GM23338 (cell line): ENCODE data around the gene LAMB1. TPM values are rescaled to one million over a fixed set of nuclear protein-coding genes. Genes with fewer than 3 reads are reported as not detected.

Experiments used
- ATAC-seq: fragments of 200-7000 bp; cut with Tn5 transposase; 3 replicates; pipeline ENCODE4 v1.9.1; 2020
- DNase-seq: peaks from one replicate; pipeline ENCODE4 v3.0.0-alpha.2; 2015; ENCODE audit warnings: low spot score
- H2AFZ ChIP-seq: fragments of 200-600 bp; sonication (generic); 2 replicates; pipeline ENCODE4 v1.8.0; 2016; ENCODE audit warnings: antibody characterized with exemption, mild to moderate bottlenecking, moderate library complexity
- H3F3A ChIP-seq: fragments of 200-600 bp; sonication (generic); replicated peaks from 2 replicates; pipeline ENCODE4 v1.8.0; 2017; ENCODE audit warnings: antibody characterized with exemption, mixed run types, low read depth
- H3K27ac ChIP-seq: fragments of 200-600 bp; sonication (generic); 2 replicates; pipeline ENCODE4 v1.6.1; 2016; ENCODE audit warnings: low read depth
- H3K27me3 ChIP-seq: fragments of 200-600 bp; sonication (generic); 2 replicates; pipeline ENCODE4 v1.8.0; 2016; ENCODE audit warnings: mild to moderate bottlenecking, mixed run types, moderate library complexity; ENCODE audit not compliant: insufficient read depth
- H3K36me3 ChIP-seq: fragments of 200-600 bp; sonication (generic); 2 replicates; pipeline ENCODE4 v1.8.0; 2016; ENCODE audit warnings: mild to moderate bottlenecking; ENCODE audit not compliant: insufficient read depth
- H3K4me1 ChIP-seq: fragments of 200-600 bp; sonication (generic); 2 replicates; pipeline ENCODE4 v1.8.0; 2016; ENCODE audit warnings: mild to moderate bottlenecking, moderate library complexity; ENCODE audit not compliant: insufficient read depth
- H3K4me2 ChIP-seq: fragments of 200-600 bp; sonication (generic); 2 replicates; pipeline ENCODE4 v1.7.1; 2017; ENCODE audit warnings: mixed run types
- H3K4me3 ChIP-seq: fragments of 200-600 bp; sonication (generic); 2 replicates; pipeline ENCODE4 v1.6.1; 2016; ENCODE audit warnings: mixed run types
- H3K79me2 ChIP-seq: fragments of 200-600 bp; sonication (generic); replicated peaks from 2 replicates; pipeline ENCODE4 v1.8.0; 2017; ENCODE audit warnings: mild to moderate bottlenecking; ENCODE audit not compliant: insufficient read depth
- H3K9me2 ChIP-seq: fragments of 200-600 bp; sonication (generic); 2 replicates; pipeline ENCODE4 v1.8.0; 2017; ENCODE audit not compliant: insufficient read depth
- H4K20me1 ChIP-seq: fragments of 200-600 bp; sonication (generic); replicated peaks from 2 replicates; pipeline ENCODE4 v1.8.0; 2017; ENCODE audit warnings: mild to moderate bottlenecking; ENCODE audit not compliant: insufficient read depth
- H3K27ac Mint-ChIP-seq: 2 replicates; pipeline ENCODE4 v1.8.0; 2020; ENCODE audit warnings: inconsistent platforms, mild to moderate bottlenecking, moderate library complexity, mixed read lengths
- H3K27me3 Mint-ChIP-seq: 3 replicates; pipeline ENCODE4 v1.8.0; 2022; ENCODE audit warnings: low read depth, mild to moderate bottlenecking, moderate library complexity, mixed read lengths, inconsistent platforms; ENCODE audit not compliant: insufficient read depth, poor library complexity
- H3K36me3 Mint-ChIP-seq: 3 replicates; pipeline ENCODE4 v1.8.0; 2021; ENCODE audit warnings: low read depth, mild to moderate bottlenecking, inconsistent platforms, moderate library complexity, mixed read lengths
- H3K4me1 Mint-ChIP-seq: 3 replicates; pipeline ENCODE4 v1.8.0; 2020; ENCODE audit warnings: mild to moderate bottlenecking, inconsistent platforms, mixed read lengths
- H3K4me3 Mint-ChIP-seq: 3 replicates; pipeline ENCODE4 v1.8.0; 2021; ENCODE audit warnings: moderate library complexity, mild to moderate bottlenecking, inconsistent platforms, mixed read lengths
- H3K9me3 Mint-ChIP-seq: 3 replicates; pipeline ENCODE4 v1.8.0; 2020; ENCODE audit warnings: moderate library complexity, mild to moderate bottlenecking, inconsistent platforms, mixed read lengths
- CREB1 ChIP-seq: fragments of 250-450 bp; sonication (Bioruptor Pico); IDR thresholded peaks from 2 replicates; pipeline ENCODE4 v1.5.0; 2020; ENCODE audit warnings: low read depth, mild to moderate bottlenecking, moderate library complexity
- EZH2 ChIP-seq: fragments of 200-600 bp; sonication (generic); IDR thresholded peaks from one replicate; pipeline ENCODE4 v1.8.0; 2017; ENCODE audit warnings: antibody characterized with exemption, mild to moderate bottlenecking, low read depth; ENCODE audit not compliant: unreplicated experiment
- JUNB ChIP-seq: IDR thresholded peaks from one replicate; pipeline ENCODE4 v1.6.1; 2016; ENCODE audit warnings: antibody characterized with exemption; ENCODE audit not compliant: unreplicated experiment
- NANOG ChIP-seq: IDR thresholded peaks from 2 replicates; pipeline ENCODE4 v1.6.1; 2016; ENCODE audit warnings: antibody characterized with exemption, borderline replicate concordance
- POLR2AphosphoS5 ChIP-seq: IDR thresholded peaks from 2 replicates; pipeline ENCODE4 v1.6.1; 2016; ENCODE audit warnings: antibody characterized with exemption, low read depth
- ZNF331 ChIP-seq: fragments of 250-450 bp; sonication (Bioruptor Pico); IDR thresholded peaks from 2 replicates; pipeline ENCODE4 v1.5.0; 2020; ENCODE audit warnings: low read depth, mild to moderate bottlenecking, moderate library complexity
- long read RNA-seq: library from polyadenylated mRNA; unstranded; transcript quantifications from one replicate; pipeline ENCODE4 v2.0.0, GENCODE V29; 2020; ENCODE audit not compliant: unreplicated experiment
- polyA plus RNA-seq: library from polyadenylated mRNA; unstranded; fragments of >200 nt; fragmentation: Nextera tagmentation; extraction: Ambion mirVana; gene quantifications from 2 replicates; pipeline ENCODE4 v1.2.1, GENCODE V29; 2016
- total RNA-seq: library from RNA; depleted of rRNA; stranded (reverse); fragments of >200 nt; shearing (Covaris generic); gene quantifications from 2 replicates; pipeline ENCODE4 v1.2.3, GENCODE V29; 2014; rRNA removed
- TF ChIP-seq, protein P1 (sequence below): IDR thresholded peaks from 2 replicates; pipeline ENCODE4 v1.6.1; 2016; ENCODE audit warnings: antibody characterized with exemption

LAMB1 gene
- total RNA-seq (57.6 and 57.8 TPM in 2 replicates), polyA plus RNA-seq (50.0 and 53.5 TPM in 2 replicates)
- long read RNA-seq, partial matches to known transcripts, result 3 of 3 reads
- long read RNA-seq, other reads (novel, unspliced or antisense), result 0 of 3 reads

DNA sequence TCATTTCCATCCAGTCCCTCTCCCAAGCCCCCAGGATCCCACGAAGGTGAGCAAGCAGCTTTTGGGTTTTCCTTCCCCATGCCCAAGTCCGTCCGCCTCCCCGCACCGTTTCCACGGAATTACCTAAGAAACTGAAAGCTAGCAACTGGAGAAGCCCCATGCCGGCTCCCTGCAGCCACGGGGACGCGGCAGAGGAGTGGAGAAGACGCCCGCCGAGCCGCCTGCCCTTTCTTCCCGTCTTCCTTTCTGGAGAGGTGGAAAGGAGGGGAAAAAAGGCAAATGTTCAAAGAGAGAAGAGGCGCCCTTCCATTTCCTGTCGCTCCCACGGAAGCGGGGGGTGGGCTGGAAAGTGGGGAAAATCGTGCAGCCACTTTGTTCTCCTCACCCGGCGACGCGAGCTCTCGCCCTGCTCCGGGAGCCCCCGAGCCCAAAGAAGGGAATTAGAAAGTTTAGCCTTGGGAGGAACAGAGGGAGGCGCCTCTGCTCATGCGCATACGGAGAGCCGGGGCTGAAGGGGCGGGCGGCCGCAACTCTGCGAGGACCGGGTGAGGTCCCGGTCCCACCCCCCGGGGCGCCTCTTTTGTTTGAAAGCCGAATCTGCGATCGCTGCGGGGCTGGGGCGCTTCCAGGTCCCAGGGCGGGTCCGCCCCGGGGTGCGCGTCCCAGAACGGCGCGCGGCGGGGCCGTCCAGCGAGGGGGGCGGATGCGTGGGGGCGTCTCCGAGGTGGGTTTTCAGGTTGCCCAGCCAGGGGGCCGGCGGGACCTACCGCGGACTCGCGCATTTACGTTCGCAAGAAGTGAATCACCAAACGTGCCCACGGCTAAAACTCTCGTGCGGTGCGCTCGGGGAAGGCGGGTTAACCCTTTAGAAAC lies at the start of gene LAMB1:
Gene LAMB1, minus strand, starts transcription at position 436 of the 873 bp plus-strand sequence. Its CDS starts 276 bp downstream, at position 160.
- no peaks in the 10 kb centered on the region; the same call in 1 of the 2 replicates for H4K20me1 ChIP-seq
- H3K27ac Mint-ChIP-seq, result no peak within 1 kb of the TSS
- H3K4me3 ChIP-seq, result peak within 1 kb of the TSS; percentile 92
- peaks cover 67% of the 10 kb centered on the region for H3K27me3 Mint-ChIP-seq
- H3F3A ChIP-seq, result peaks cover 6% of the 10 kb centered on the region; the same call in 1 of the 2 replicates
- H3K27ac ChIP-seq, result no peak within 1 kb of the TSS
- peaks cover 21% of the 10 kb centered on the region for H3K4me1 Mint-ChIP-seq
- peaks cover 4% of the 10 kb centered on the region; the same call in 2 of the 3 replicates for H3K9me3 Mint-ChIP-seq
- H3K4me2 ChIP-seq, result peak within 1 kb of the TSS; percentile 98
- H3K4me3 Mint-ChIP-seq, result peak within 1 kb of the TSS; percentile 86
- peaks cover 4% of the 10 kb centered on the region; the same call in 1 of the 2 replicates for H3K36me3 ChIP-seq
- no peaks in the 10 kb centered on the region; the same call in 2 of the 3 replicates for H3K36me3 Mint-ChIP-seq
- ATAC-seq (peak; percentile 62), DNase-seq (peak; percentile 87)
- peaks cover 20% of the 10 kb centered on the region; the same call in 1 of the 2 replicates for H3K4me1 ChIP-seq
- no peaks in the 10 kb centered on the region for H3K79me2 ChIP-seq
- no peaks in the 10 kb centered on the region for H3K9me2 ChIP-seq
- H2AFZ ChIP-seq, result peak within 1 kb of the TSS; percentile 94
- TF ChIP-seq POLR2AphosphoS5 (peak; percentile 58), EZH2 (peak; percentile 71), NANOG (no peak)
- H3K27me3 ChIP-seq, result peaks cover 75% of the 10 kb centered on the region

DNA sequence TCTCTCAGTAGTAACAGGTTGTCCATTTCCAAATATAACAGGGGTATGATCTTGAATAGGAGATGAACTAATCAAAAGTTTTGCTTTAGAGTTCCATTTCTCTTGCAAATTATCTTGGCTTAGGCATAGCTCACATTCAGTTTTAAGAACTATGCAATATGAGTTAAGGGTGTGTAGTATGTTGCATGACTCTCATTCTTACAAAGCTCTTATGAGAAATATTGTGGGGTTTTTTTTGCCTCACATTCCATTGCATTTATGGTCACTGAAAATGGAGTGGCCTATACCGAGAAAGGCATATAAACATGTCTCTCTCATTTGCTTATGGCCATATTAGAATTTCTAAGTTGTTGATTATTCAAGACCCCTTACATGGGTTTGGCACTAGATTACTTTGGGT lies 48.5 kb upstream of the LAMB1 start:
- Histone ChIP-seq H3K79me2 (no peaks in the 10 kb centered on the region), H3K27me3 (no peaks in the 10 kb centered on the region), H2AFZ (no peak overlapping the region), H3K4me3 (no peak overlapping the region), H3K9me2 (no peaks in the 10 kb centered on the region), H3K27ac (no peak overlapping the region), H3K36me3 (no peaks in the 10 kb centered on the region), H3F3A (no peaks in the 10 kb centered on the region), H4K20me1 (no peaks in the 10 kb centered on the region), H3K4me1 (no peaks in the 10 kb centered on the region), H3K4me2 (no peak overlapping the region)
- no peak overlapping the region for H3K4me3 Mint-ChIP-seq
- H3K36me3 Mint-ChIP-seq, result no peaks in the 10 kb centered on the region
- H3K27me3 Mint-ChIP-seq, result no peaks in the 10 kb centered on the region
- H3K4me1 Mint-ChIP-seq, result peaks cover 3% of the 10 kb centered on the region; the same call in 1 of the 3 replicates
- DNase-seq (no peak), ATAC-seq (no peak)
- TF ChIP-seq JUNB, result no peak
- no peak for TF ChIP-seq NANOG
- TF ChIP-seq CREB1 (CRISPR knock-in tag), result no peak
- TF ChIP-seq ZNF331 (CRISPR knock-in tag), result no peak
- no peak overlapping the region for H3K27ac Mint-ChIP-seq
- no peaks in the 10 kb centered on the region for H3K9me3 Mint-ChIP-seq

DNA sequence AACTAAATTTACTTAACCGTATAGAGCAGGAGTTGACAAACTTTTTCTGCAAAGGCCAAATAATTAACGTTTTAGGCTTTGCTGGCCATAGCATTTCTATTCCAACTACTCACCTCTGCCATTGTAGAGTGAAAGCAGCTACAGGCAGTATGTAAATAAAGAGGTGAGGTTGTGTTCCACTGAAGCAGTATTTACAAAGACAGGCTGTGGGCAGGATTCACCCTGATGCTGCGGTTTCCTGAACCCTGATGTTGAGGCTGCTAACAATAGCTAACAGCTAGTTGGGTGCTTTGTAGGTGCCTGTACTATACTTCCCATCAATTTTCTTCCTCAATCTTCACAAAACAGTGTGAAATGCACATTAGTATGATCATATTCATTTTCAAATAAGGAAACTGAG lies 47.0 kb upstream of the LAMB1 start:
- TF ChIP-seq, protein P1, sequence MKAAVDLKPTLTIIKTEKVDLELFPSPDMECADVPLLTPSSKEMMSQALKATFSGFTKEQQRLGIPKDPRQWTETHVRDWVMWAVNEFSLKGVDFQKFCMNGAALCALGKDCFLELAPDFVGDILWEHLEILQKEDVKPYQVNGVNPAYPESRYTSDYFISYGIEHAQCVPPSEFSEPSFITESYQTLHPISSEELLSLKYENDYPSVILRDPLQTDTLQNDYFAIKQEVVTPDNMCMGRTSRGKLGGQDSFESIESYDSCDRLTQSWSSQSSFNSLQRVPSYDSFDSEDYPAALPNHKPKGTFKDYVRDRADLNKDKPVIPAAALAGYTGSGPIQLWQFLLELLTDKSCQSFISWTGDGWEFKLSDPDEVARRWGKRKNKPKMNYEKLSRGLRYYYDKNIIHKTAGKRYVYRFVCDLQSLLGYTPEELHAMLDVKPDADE, result no peak
- no peak overlapping the region for H3K27ac ChIP-seq
- Mint-ChIP-seq H3K27ac (no peak overlapping the region), H3K36me3 (no peaks in the 10 kb centered on the region), H3K4me1 (no peaks in the 10 kb centered on the region), H3K4me3 (no peak overlapping the region), H3K27me3 (no peaks in the 10 kb centered on the region), H3K9me3 (no peaks in the 10 kb centered on the region)
- H3K79me2 ChIP-seq, result no peaks in the 10 kb centered on the region
- no peak overlapping the region for H3K4me2 ChIP-seq
- H2AFZ ChIP-seq, result no peak overlapping the region
- H3K9me2 ChIP-seq, result no peaks in the 10 kb centered on the region
- H3F3A ChIP-seq, result no peaks in the 10 kb centered on the region
- no peaks in the 10 kb centered on the region for H3K4me1 ChIP-seq
- ATAC-seq, result peak; percentile 67
- H3K27me3 ChIP-seq, result no peaks in the 10 kb centered on the region
- H3K4me3 ChIP-seq, result no peak overlapping the region
- no peaks in the 10 kb centered on the region for H3K36me3 ChIP-seq
- H4K20me1 ChIP-seq, result no peaks in the 10 kb centered on the region
- DNase-seq, result no peak
